K562 (cell line): Measurements from ENCODE around the gene CCNY. TPM values are rescaled to one million over a fixed set of nuclear protein-coding genes. Genes with fewer than 3 reads are reported as not detected.

Experiments
- ATAC-seq: fragments of 200-7000 bp; cut with Tn5 transposase; 3 replicates; pipeline ENCODE4 v1.9.1; 2020; ENCODE audit warnings: moderate library complexity
- BruUV-seq: library from RNA; stranded (reverse); fragments of 400-500 nt; replicated peaks from 2 replicates; lab custom pipeline; 2021; lab: Mats Ljungman, UMichigan
- CTCF ChIA-PET: fragments of 300-600 bp; formaldehyde crosslinking; extraction: SDS; loops from one replicate; lab custom pipeline; 2021; ENCODE audit warnings: low intra/inter-chr PET ratio; lab: Yijun Ruan, JAX
- POLR2A ChIA-PET: fragments of 300-600, 350-650 bp; sonication (Branson Sonifier 250); formaldehyde crosslinking; extraction: SDS; loops from one replicate; lab custom pipeline; 2021; ENCODE audit warnings: antibody characterized with exemption, inconsistent platforms; lab: Yijun Ruan, JAX
- DNase-seq, 4 experiments: peaks; one replicate each; pipeline versions ENCODE4 v3.0.0 to v3.0.0-alpha.2; 2011 to 2018; ENCODE audit warnings: low spot score in 3 of 4, mixed read lengths in 3 of 4; ENCODE audit errors: extremely low read depth in 1 of 4
- FAIRE-seq: peaks from 2 replicates; lab custom pipeline; 2011; peaks lifted over from hg19 to GRCh38; lab: Jason Lieb, UNC
- H2AFZ ChIP-seq: 2 replicates; pipeline ENCODE4 v1.6.0; 2011; ENCODE audit warnings: low read depth, low read length, control low read depth, inconsistent platforms
- H3K27ac ChIP-seq: fragments of 200-600 bp; 3 replicates; pipeline ENCODE4 v1.8.0; 2011; ENCODE audit warnings: low read depth, mild to moderate bottlenecking, control low read depth, inconsistent platforms, low read length, moderate library complexity, mixed read lengths; ENCODE audit errors: extremely low read depth
- H3K27me3 ChIP-seq, 2 experiments: fragments of 300-600 bp in 1 of 2; 2 replicates in 1 of 2; 3 replicates in 1 of 2; pipeline versions ENCODE4 v1.6.0 to v1.8.0; 2011; ENCODE audit warnings: inconsistent platforms in 2 of 2, low read length in 2 of 2, mild to moderate bottlenecking in 1 of 2, mixed read lengths in 1 of 2, moderate library complexity in 1 of 2; ENCODE audit not compliant: control insufficient read depth in 2 of 2, insufficient read depth in 2 of 2
- H3K36me3 ChIP-seq: fragments of 300-600 bp; 3 replicates; pipeline ENCODE4 v1.8.0; 2011; ENCODE audit warnings: mild to moderate bottlenecking, low read length, inconsistent platforms; ENCODE audit not compliant: control insufficient read depth, insufficient read depth
- H3K4me1 ChIP-seq, 2 experiments: fragments of 200-600 bp in 1 of 2; replicated peaks in 1 of 2; 2 replicates in 1 of 2; 3 replicates in 1 of 2; pipeline versions ENCODE4 v1.5.1 to v1.8.0; 2011; ENCODE audit warnings: inconsistent platforms in 2 of 2, low read length in 2 of 2, mild to moderate bottlenecking in 1 of 2, mixed read lengths in 1 of 2, moderate library complexity in 1 of 2; ENCODE audit not compliant: control insufficient read depth in 2 of 2, insufficient read depth in 2 of 2
- H3K4me2 ChIP-seq: 2 replicates; pipeline ENCODE4 v1.6.1; 2011; ENCODE audit warnings: low read length, control low read depth, inconsistent platforms, mixed read lengths; ENCODE audit not compliant: insufficient read depth
- H3K4me3 ChIP-seq: fragments of 200-600 bp; sonication (generic), shearing (Covaris generic); 2 replicates; pipeline ENCODE4 v1.5.1; 2016; ENCODE audit warnings: control low read depth, inconsistent platforms
- H3K79me2 ChIP-seq: fragments of 200-600 bp; 3 replicates; pipeline ENCODE4 v1.8.0; 2011; ENCODE audit warnings: low read length, inconsistent platforms; ENCODE audit not compliant: control insufficient read depth, insufficient read depth
- H3K9ac ChIP-seq, 2 experiments: 2 replicates each; pipeline versions ENCODE4 v1.6.0 to v1.6.1; 2011; ENCODE audit warnings: low read depth in 2 of 2, low read length in 2 of 2, control low read depth in 1 of 2, inconsistent platforms in 1 of 2, mild to moderate bottlenecking in 1 of 2, mixed read lengths in 1 of 2; ENCODE audit not compliant: insufficient read depth in 1 of 2
- H3K9me1 ChIP-seq: one replicate; pipeline ENCODE4 v1.6.0; 2011; ENCODE audit warnings: inconsistent platforms, mild to moderate bottlenecking, low read length, moderate library complexity; ENCODE audit not compliant: control insufficient read depth, insufficient read depth
- H3K9me3 ChIP-seq: replicated peaks from 2 replicates; pipeline ENCODE4 v1.5.1; 2011; ENCODE audit warnings: low read depth, low read length, inconsistent platforms; ENCODE audit not compliant: control insufficient read depth, insufficient read depth
- H4K20me1 ChIP-seq: replicated peaks from 2 replicates; pipeline ENCODE4 v1.6.1; 2011; ENCODE audit warnings: low read length, inconsistent platforms, mixed read lengths; ENCODE audit not compliant: control insufficient read depth, insufficient read depth
- ASH1L ChIP-seq: fragments of 450-650 bp; IDR thresholded peaks from 2 replicates; pipeline ENCODE4 v1.6.1; 2018; ENCODE audit warnings: borderline replicate concordance, mild to moderate bottlenecking, low read depth; ENCODE audit not compliant: partially characterized antibody
- FOXJ2 ChIP-seq: fragments of 200-800 bp; sonication (Bioruptor generic); IDR thresholded peaks from 2 replicates; pipeline ENCODE4 v1.6.1; 2016; ENCODE audit warnings: missing genetic modification characterization, missing compliant biosample characterization
- NFRKB ChIP-seq: fragments of 450-650 bp; IDR thresholded peaks from 2 replicates; pipeline ENCODE4 v1.6.1; 2016; ENCODE audit warnings: low read depth
- POLR2AphosphoS2 ChIP-seq: IDR thresholded peaks from 2 replicates; pipeline ENCODE4 v1.6.1; 2012; ENCODE audit warnings: low read length, improper control_type of control experiment
- STAG1 ChIP-seq: sonication (generic); formaldehyde crosslinking; IDR thresholded peaks from 2 replicates; pipeline ENCODE4 v1.5.0; 2020; ENCODE audit warnings: missing genetic modification reagents, borderline replicate concordance
- WGBS: fragments of 100-300 bp; shearing (Covaris generic); methylation state at CpG from one replicate; pipeline ENCODE4 v1.1.6; 2016; ENCODE audit warnings: low coverage, mixed read lengths; ENCODE audit not compliant: insufficient coverage; ENCODE audit errors: missing lambda C conversion rate; 5-methylcytosine and 5-hydroxymethylcytosine counted together
- in situ Hi-C: fragments of 300-500 bp; cut with MboI; formaldehyde crosslinking; loops from 4 replicates; pipeline ENCODE4 v1.15.0; 2018; ENCODE audit warnings: inconsistent platforms, mixed read lengths
- intact Hi-C: fragments of 100-400 bp; cut with micrococcal nuclease; formaldehyde crosslinking; loops from 2 replicates; pipeline ENCODE4 v1.14.2; 2022
- polyA plus RNA-seq, 8 experiments: library from polyadenylated mRNA; depleted of rRNA in 4 of 8; stranded (reverse) in 5 of 8; unstranded in 3 of 8; fragments of >200 nt; fragmentation: Nextera tagmentation in 2 of 8; fragmentation: Illumina TruSeq in 1 of 8; extraction: Ambion mirVana in 2 of 8; extraction: Trizol in 1 of 8; gene quantifications; 2 replicates each; pipeline versions ENCODE4 v1.2.1 to v1.2.3, GENCODE V29; 2011 to 2014; ENCODE audit warnings: inconsistent platforms in 1 of 8, missing spikeins in 1 of 8
- total RNA-seq, 7 experiments: library from RNA; depleted of rRNA in 6 of 7; stranded (reverse); fragments of >200 nt in 6 of 7; fragmentation: Illumina TruSeq in 2 of 7; extraction: Trizol in 2 of 7; gene quantifications; 2 replicates each; pipeline versions ENCODE4 v1.2.1 to v1.2.3, GENCODE V29; 2011 to 2021; ENCODE audit warnings: low replicate concordance in 1 of 7

Gene CCNY
- total and polyA plus RNA-seq, 9 of the 15 experiments (the other 6 are each of a cell fraction or from before 2014, with no cell fraction given): 8.4 to 109 (median 38.6) TPM

GRCh38 chr10:35329520-35329919, 6.8 kb upstream of the CCNY start:
- no peak overlapping the region for H3K9ac ChIP-seq
- H3K4me1 ChIP-seq: peaks cover 0 to 28% of the 10 kb centered on the region in 2 experiments; a peak in 2 of 5 replicates
- no peak overlapping the region for H3K4me2 ChIP-seq
- no peak overlapping the region for H3K4me3 ChIP-seq
- DNase-seq: no peak
- H2AFZ ChIP-seq: no peak overlapping the region
- intact Hi-C loops: no loop called here
- H3K9me3 ChIP-seq: no peaks in the 10 kb centered on the region
- FAIRE-seq: no peak
- ATAC-seq: peak; percentile 17; the same call in 1 of the 3 replicates
- no peaks in the 10 kb centered on the region for H4K20me1 ChIP-seq
- BruUV-seq: no TSS peak
- H3K27ac ChIP-seq: no peak overlapping the region
- H3K27me3 ChIP-seq: no peaks in the 10 kb centered on the region
- peaks cover 64% of the 10 kb centered on the region for H3K79me2 ChIP-seq
- TF ChIP-seq POLR2AphosphoS2 (peak; percentile 68; the same call in 1 of the 2 replicates), ASH1L (no peak), FOXJ2 (no peak), NFRKB (no peak), STAG1 (CRISPR knock-in tag) (no peak)
- WGBS: 69% methylated on average over 3 of the region's 4 CpGs
- POLR2A ChIA-PET: interaction anchor here (0.6 to 1.4 kb wide), 4 partner anchors 13 to 30 kb away, joined by 3 to 5 read pairs (median 4); no protein-coding TSS in a partner anchor
- CTCF ChIA-PET: no interaction called here
- peaks cover 18% of the 10 kb centered on the region; the same call in 2 of the 3 replicates for H3K36me3 ChIP-seq
- in situ Hi-C loops: no loop called here
- no peaks in the 10 kb centered on the region for H3K9me1 ChIP-seq
